Suprapubic skin (tissue), 4 donors: Measurements from ENCODE around the gene CORO2A. TPM values are rescaled to one million over a fixed set of nuclear protein-coding genes. Genes with fewer than 3 reads are reported as not detected.
"Not testable (repeated sequence)": the region's sequence is repeated elsewhere in the genome, so short reads cannot be mapped to it uniquely, and the experiment has no call there.

Source experiments
- DNase-seq, 2 donors: peaks; one replicate each; pipeline ENCODE4 v3.0.0-alpha.2; 2019; ENCODE audit warnings: low spot score in 2 of 2
- H3K27ac ChIP-seq: fragments of 200-600 bp; sonication (generic); one replicate; pipeline ENCODE4 v1.5.1; 2019
- H3K27me3 ChIP-seq: fragments of 200-600 bp; sonication (generic); one replicate; pipeline ENCODE4 v1.5.1; 2019
- H3K36me3 ChIP-seq: fragments of 200-600 bp; sonication (generic); one replicate; pipeline ENCODE4 v1.5.1; 2019
- H3K4me1 ChIP-seq: fragments of 200-600 bp; sonication (generic); one replicate; pipeline ENCODE4 v1.5.1; 2019
- H3K4me3 ChIP-seq: fragments of 200-600 bp; sonication (generic); one replicate; pipeline ENCODE4 v1.5.1; 2019; ENCODE audit warnings: mild to moderate bottlenecking
- H3K9me3 ChIP-seq: fragments of 200-600 bp; sonication (generic); one replicate; pipeline ENCODE4 v1.5.1; 2019
- EP300 ChIP-seq: sonication (generic); formaldehyde crosslinking; IDR thresholded peaks from one replicate; pipeline ENCODE4 v1.6.1; 2017; ENCODE audit warnings: antibody characterized with exemption
- POLR2A ChIP-seq, 2 donors: fragments of 450-650 bp; IDR thresholded peaks; one replicate each; pipeline ENCODE4 v1.6.1; 2017; ENCODE audit warnings: antibody characterized with exemption in 2 of 2, mild to moderate bottlenecking in 2 of 2, moderate library complexity in 2 of 2
- POLR2AphosphoS5 ChIP-seq, 3 donors: sonication (generic); formaldehyde crosslinking; IDR thresholded peaks; one replicate each; pipeline ENCODE4 v1.6.1; 2017; ENCODE audit warnings: antibody characterized with exemption in 3 of 3
- WGBS: methylation state at CpG from one replicate; pipeline ENCODE4 v1.1.5; 2018; 5-methylcytosine and 5-hydroxymethylcytosine counted together
- total RNA-seq, 4 donors: library from RNA; depleted of rRNA; stranded (reverse); fragments of >200 nt; gene quantifications; one replicate each; pipeline ENCODE4 v1.1.0, GENCODE V29; 2016
- TF ChIP-seq, protein P1 (sequence below), 2 donors: fragments of 200-600 bp in 1 of 2; fragments of 450-650 bp in 1 of 2; sonication (generic) in 1 of 2; IDR thresholded peaks; one replicate each; pipeline ENCODE4 v1.5.1; 2016 to 2019; ENCODE audit warnings: antibody characterized with exemption in 2 of 2, mild to moderate bottlenecking in 1 of 2, moderate library complexity in 1 of 2

The CORO2A gene
- total RNA-seq, 4 donors from 2014 or later: 17.5 to 25.0 (median 19.9) TPM

DNA sequence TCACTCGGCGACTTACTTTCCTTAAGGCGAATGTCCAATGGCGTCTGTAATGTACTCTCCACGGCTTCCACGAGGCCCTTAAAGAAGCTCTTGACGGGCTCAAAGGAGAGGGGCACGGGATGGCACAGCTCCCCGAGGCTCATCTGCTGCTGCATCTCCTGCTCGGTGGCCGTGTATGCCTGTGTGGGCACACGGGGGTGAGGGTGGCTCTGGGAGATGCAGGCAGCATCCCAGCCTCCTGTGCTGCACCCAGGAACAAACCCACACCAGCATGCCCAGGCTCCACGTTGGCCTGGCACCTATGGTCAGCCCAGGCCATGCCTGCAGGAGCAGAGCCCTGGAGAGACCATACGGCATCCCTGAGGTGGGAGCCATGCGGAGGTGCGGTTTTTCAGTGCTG is 97.6 kb downstream of the CORO2A start:
- no peak overlapping the region for H3K4me3 ChIP-seq
- peaks cover 27% of the 10 kb centered on the region for H3K4me1 ChIP-seq
- H3K36me3 ChIP-seq: peaks cover 9% of the 10 kb centered on the region
- no peaks in the 10 kb centered on the region for H3K9me3 ChIP-seq
- TF ChIP-seq POLR2A (IDR thresholded peaks at IDR 0.05) (no peak), EP300 (no peak)
- TF ChIP-seq, protein P1, sequence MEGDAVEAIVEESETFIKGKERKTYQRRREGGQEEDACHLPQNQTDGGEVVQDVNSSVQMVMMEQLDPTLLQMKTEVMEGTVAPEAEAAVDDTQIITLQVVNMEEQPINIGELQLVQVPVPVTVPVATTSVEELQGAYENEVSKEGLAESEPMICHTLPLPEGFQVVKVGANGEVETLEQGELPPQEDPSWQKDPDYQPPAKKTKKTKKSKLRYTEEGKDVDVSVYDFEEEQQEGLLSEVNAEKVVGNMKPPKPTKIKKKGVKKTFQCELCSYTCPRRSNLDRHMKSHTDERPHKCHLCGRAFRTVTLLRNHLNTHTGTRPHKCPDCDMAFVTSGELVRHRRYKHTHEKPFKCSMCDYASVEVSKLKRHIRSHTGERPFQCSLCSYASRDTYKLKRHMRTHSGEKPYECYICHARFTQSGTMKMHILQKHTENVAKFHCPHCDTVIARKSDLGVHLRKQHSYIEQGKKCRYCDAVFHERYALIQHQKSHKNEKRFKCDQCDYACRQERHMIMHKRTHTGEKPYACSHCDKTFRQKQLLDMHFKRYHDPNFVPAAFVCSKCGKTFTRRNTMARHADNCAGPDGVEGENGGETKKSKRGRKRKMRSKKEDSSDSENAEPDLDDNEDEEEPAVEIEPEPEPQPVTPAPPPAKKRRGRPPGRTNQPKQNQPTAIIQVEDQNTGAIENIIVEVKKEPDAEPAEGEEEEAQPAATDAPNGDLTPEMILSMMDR (IDR thresholded peaks at IDR 0.05): no peak
- no peaks in the 10 kb centered on the region for H3K27me3 ChIP-seq
- DNase-seq: peak; percentile 40 to 56
- WGBS: 94% methylated on average over 16 of the region's 16 CpGs
- H3K27ac ChIP-seq: no peak overlapping the region

DNA sequence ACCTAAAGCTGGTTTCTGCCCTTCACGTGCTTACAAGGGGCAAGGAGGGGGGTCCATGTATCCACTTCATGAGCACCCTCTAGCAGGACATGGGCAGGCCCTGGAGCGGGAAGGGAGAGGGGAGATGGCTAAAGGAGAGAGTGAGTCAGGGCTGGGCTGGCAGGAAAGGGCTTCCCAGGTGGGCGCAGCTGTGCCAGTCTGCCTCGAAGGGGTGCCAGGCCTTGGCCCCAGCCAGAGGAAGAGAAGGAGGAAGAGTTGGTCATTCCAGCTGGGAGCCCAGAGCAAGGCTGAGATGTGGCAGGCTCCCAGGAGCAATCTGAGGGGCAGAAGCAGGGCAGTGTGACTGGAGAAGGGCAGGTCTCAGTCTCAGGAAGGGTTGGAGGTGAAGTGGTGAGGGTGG is 98.1 kb downstream of the CORO2A start:
- TF ChIP-seq POLR2A (IDR thresholded peaks at IDR 0.05) (no peak), POLR2AphosphoS5 (IDR thresholded peaks at IDR 0.05) (no peak), EP300 (no peak)
- TF ChIP-seq, protein P1 (IDR thresholded peaks at IDR 0.05): no peak
- H3K27me3 ChIP-seq: no peaks in the 10 kb centered on the region
- WGBS: 81% methylated on average over 4 of the region's 4 CpGs
- H3K4me3 ChIP-seq: no peak overlapping the region
- peaks cover 22% of the 10 kb centered on the region for H3K4me1 ChIP-seq
- H3K36me3 ChIP-seq: peaks cover 9% of the 10 kb centered on the region
- peak; percentile 54 to 65 for DNase-seq
- H3K9me3 ChIP-seq: no peaks in the 10 kb centered on the region
- H3K27ac ChIP-seq: no peak overlapping the region

- no peak for DNase-seq
- Histone ChIP-seq H3K27me3 (no peaks in the 10 kb centered on the region), H3K27ac (no peak overlapping the region), H3K9me3 (no peaks in the 10 kb centered on the region), H3K36me3 (peaks cover 9% of the 10 kb centered on the region), H3K4me3 (no peak overlapping the region), H3K4me1 (peaks cover 14% of the 10 kb centered on the region)
- TF ChIP-seq, protein P1 (IDR thresholded peaks at IDR 0.05): no peak
- whole genome bisulfite sequencing: 58% methylated on average over 11 of the region's 11 CpGs
Measured at GRCh38 chr9:98092613-98092931, 99.9 kb downstream of the CORO2A start.

GRCh38 chr9:98091735-98092612 is 100.5 kb downstream of the CORO2A start:
- Histone ChIP-seq H3K27me3 (no peaks in the 10 kb centered on the region), H3K36me3 (peaks cover 9% of the 10 kb centered on the region), H3K9me3 (no peaks in the 10 kb centered on the region), H3K4me3 (no peak overlapping the region), H3K27ac (no peak overlapping the region), H3K4me1 (peaks cover 13% of the 10 kb centered on the region)
- WGBS: 37% methylated on average over 17 of the region's 17 CpGs
- no peak for TF ChIP-seq POLR2A (IDR thresholded peaks at IDR 0.05)
- no peak for TF ChIP-seq EP300
- TF ChIP-seq POLR2AphosphoS5 (IDR thresholded peaks at IDR 0.05): no peak
- TF ChIP-seq, protein P1 (IDR thresholded peaks at IDR 0.05): no peak
- DNase-seq: peak; percentile 44 to 63

GRCh38 chr9:98090674-98091073 is 101.8 kb downstream of the CORO2A start:
- H3K36me3 ChIP-seq, H3K27ac ChIP-seq, DNase-seq, H3K4me3 ChIP-seq, H3K9me3 ChIP-seq, H3K27me3 ChIP-seq: not testable (repeated sequence)
- WGBS: 86% methylated on average over 3 of the region's 3 CpGs
- peaks cover 21% of the 10 kb centered on the region for H3K4me1 ChIP-seq
